Fibroblast of peridontal ligament (primary cell): ENCODE measurements around the gene BAIAP2L2.
A peak's percentile ranks its signal among the peaks of the same experiment; 100 is the strongest.
"Not testable (repeated sequence)": the region's sequence is repeated elsewhere in the genome, so short reads cannot be mapped to it uniquely, and the experiment has no call there.

Experiments
- DNase-seq: peaks from one replicate; pipeline ENCODE4 v3.0.0-alpha.2; 2010; ENCODE audit errors: extremely low read depth

Gene BAIAP2L2

GRCh38 chr22:38081636-38081940, 28.9 kb downstream of the BAIAP2L2 start:
- no peak for DNase-seq

GRCh38 chr22:38080850-38081635, 29.4 kb downstream of the BAIAP2L2 start:
- DNase-seq = no peak

- DNase-seq = no peak
These were observed 30.0 kb downstream of the BAIAP2L2 start for GRCh38 chr22:38080474-38080849.

- no peak for DNase-seq
These were observed 30.7 kb downstream of the BAIAP2L2 start for GRCh38 chr22:38079804-38080203.

GRCh38 chr22:38079208-38079607, 31.3 kb downstream of the BAIAP2L2 start:
- not testable (repeated sequence) for DNase-seq

- no peak for DNase-seq
These were observed 32.2 kb downstream of the BAIAP2L2 start for GRCh38 chr22:38078046-38078840.

- no peak for DNase-seq
These were observed 32.9 kb downstream of the BAIAP2L2 start for GRCh38 chr22:38077595-38077994.

GRCh38 chr22:38077096-38077495, 33.4 kb downstream of the BAIAP2L2 start:
- no peak for DNase-seq

GRCh38 chr22:38075961-38076360, 34.5 kb downstream of the BAIAP2L2 start:
- DNase-seq = no peak

GRCh38 chr22:38075105-38075825, 35.2 kb downstream of the BAIAP2L2 start:
- no peak for DNase-seq

GRCh38 chr22:38074181-38075104, 36.0 kb downstream of the BAIAP2L2 start:
- no peak for DNase-seq

GRCh38 chr22:38073150-38074130, 37.0 kb downstream of the BAIAP2L2 start:
- DNase-seq = no peak

GRCh38 chr22:38072322-38073149, 37.9 kb downstream of the BAIAP2L2 start:
- no peak for DNase-seq

- DNase-seq = no peak
These were observed 38.8 kb downstream of the BAIAP2L2 start for GRCh38 chr22:38071421-38072321.

- DNase-seq = no peak
These were observed 40.1 kb downstream of the BAIAP2L2 start for GRCh38 chr22:38070250-38070921.

- DNase-seq = peak; percentile 77
These were observed 40.9 kb downstream of the BAIAP2L2 start for GRCh38 chr22:38069372-38070249.
